ENCODE data around the gene COG3. TPM values are rescaled to one million over a fixed set of nuclear protein-coding genes. Genes with fewer than 3 reads are reported as not detected.

Gene COG3
- total and polyA plus RNA-seq, 2 donors (not counting 3 experiments of a cell fraction or from before 2014, with no cell fraction given), result 18.9 to 27.0 TPM

- H4K20me1 ChIP-seq (replicated peaks; ENCODE audit: control insufficient read depth, extremely low read depth, insufficient read depth, low read length), result no peaks in the 10 kb centered on the region
- H3K27me3 ChIP-seq (ENCODE audit: control insufficient read depth in 2 of 2, insufficient read depth in 2 of 2, low read length in 2 of 2), result peaks cover 2 to 5% of the 10 kb centered on the region in 2 experiments
- CTCF ChIA-PET, result no interaction called here
- H3K9me3 ChIP-seq (replicated peaks; ENCODE audit: control insufficient read depth, insufficient read depth, low read length), result no peaks in the 10 kb centered on the region
- H2AFZ ChIP-seq (ENCODE audit: low read depth, low read length), result no peak overlapping the region
- no peaks in the 10 kb centered on the region for H3K36me3 ChIP-seq (ENCODE audit: control insufficient read depth in 2 of 2, extremely low read depth in 1 of 2, insufficient read depth in 2 of 2, low read length in 2 of 2)
- DNase-seq (ENCODE audit: low read depth, low spot score) (peak; percentile 22), FAIRE-seq (no peak)
- TF ChIP-seq EZH2 (IDR thresholded peaks at IDR 0.05; ENCODE audit: borderline replicate concordance, low read depth, low read length, severe bottlenecking) (no peak), FOS (IDR thresholded peaks at IDR 0.05; ENCODE audit: borderline replicate concordance, insufficient read depth, low read length) (peak; percentile 48), JUN (IDR thresholded peaks at IDR 0.05; ENCODE audit: borderline replicate concordance, insufficient read depth, insufficient read length, low read depth) (no peak)
- no peaks in the 10 kb centered on the region for H3K4me1 ChIP-seq (ENCODE audit: control insufficient read depth, extremely low read depth, insufficient read depth, low read length)
- H3K9me1 ChIP-seq (replicated peaks; ENCODE audit: control insufficient read depth, extremely low read depth, insufficient read depth, low read length), result no peaks in the 10 kb centered on the region
- intact Hi-C loops (cut with micrococcal nuclease), result no loop called here
- dilution Hi-C loops (cut with MboI; ENCODE audit: extremely low pct_ligation_motif_present, low sequenced_read_pairs), result no loop called here
- H3K4me3 ChIP-seq (replicated peaks in 1 of 3; ENCODE audit: insufficient read depth in 1 of 3, low read depth in 1 of 3, low read length in 3 of 3), result no peak overlapping the region
- no peak overlapping the region for H3K4me2 ChIP-seq (ENCODE audit: insufficient read depth, low read length)
- BruUV-seq (replicated peaks), result no TSS peak
- POLR2A ChIA-PET, result no interaction called here
- H3K9ac ChIP-seq (replicated peaks; ENCODE audit: extremely low read depth, insufficient read depth, low read length), result no peak overlapping the region
- H3K27ac ChIP-seq (ENCODE audit: insufficient read depth, low read depth, low read length), result no peak overlapping the region
- no peaks in the 10 kb centered on the region for H3K79me2 ChIP-seq (ENCODE audit: control insufficient read depth, insufficient read depth, low read length)
These were observed 8.4 kb upstream of the COG3 start for GRCh38 chr13:45456196-45456972.

GRCh38 chr13:45464141-45464686 lies 525 bp upstream of the COG3 start:
- Histone ChIP-seq H3K9me3 (replicated peaks; ENCODE audit: control insufficient read depth, insufficient read depth, low read length) (no peaks in the 10 kb centered on the region), H3K79me2 (ENCODE audit: control insufficient read depth, insufficient read depth, low read length) (peaks cover 48% of the 10 kb centered on the region), H3K27me3 (ENCODE audit: control insufficient read depth in 2 of 2, insufficient read depth in 2 of 2, low read length in 2 of 2) (peaks cover 4 to 8% of the 10 kb centered on the region in 2 experiments), H2AFZ (ENCODE audit: low read depth, low read length) (peak overlapping the region; percentile 79), H3K9me1 (replicated peaks; ENCODE audit: control insufficient read depth, extremely low read depth, insufficient read depth, low read length) (no peaks in the 10 kb centered on the region), H3K36me3 (ENCODE audit: control insufficient read depth in 2 of 2, extremely low read depth in 1 of 2, insufficient read depth in 2 of 2, low read length in 2 of 2) (no peaks in the 10 kb centered on the region), H3K4me1 (ENCODE audit: control insufficient read depth, extremely low read depth, insufficient read depth, low read length) (peaks cover 12% of the 10 kb centered on the region), H3K4me2 (ENCODE audit: insufficient read depth, low read length) (peak overlapping the region; percentile 80), H3K9ac (replicated peaks; ENCODE audit: extremely low read depth, insufficient read depth, low read length) (peak overlapping the region; percentile 91), H4K20me1 (replicated peaks; ENCODE audit: control insufficient read depth, extremely low read depth, insufficient read depth, low read length) (peaks cover 7% of the 10 kb centered on the region), H3K4me3 (replicated peaks in 1 of 3; ENCODE audit: insufficient read depth in 1 of 3, low read depth in 1 of 3, low read length in 3 of 3) (peak overlapping the region; percentile 19 to 86 (median 71)), H3K27ac (ENCODE audit: insufficient read depth, low read depth, low read length) (peak overlapping the region; percentile 69)
- no peak for FAIRE-seq
- TF ChIP-seq POLR2AphosphoS5 (IDR thresholded peaks at IDR 0.05; ENCODE audit: insufficient read depth, low read depth, low read length) (no peak), FOS (IDR thresholded peaks at IDR 0.05; ENCODE audit: borderline replicate concordance, insufficient read depth, low read length) (no peak), GATA2 (IDR thresholded peaks at IDR 0.05; ENCODE audit: insufficient read depth, insufficient read length, low read depth, low read length) (no peak), POLR2A (IDR thresholded peaks at IDR 0.05; ENCODE audit: low read depth, low read length) (no peak), MYC (IDR thresholded peaks at IDR 0.05; ENCODE audit: low read depth, low read length) (no peak), EZH2 (IDR thresholded peaks at IDR 0.05; ENCODE audit: borderline replicate concordance, low read depth, low read length, severe bottlenecking) (no peak), CTCF (IDR thresholded peaks at IDR 0.05; ENCODE audit: extremely low read depth in 1 of 2, insufficient read depth in 1 of 2, low read depth in 1 of 2, low read length in 2 of 2) (peak in 1 of 2 donors; percentile 32)
- TF ChIP-seq, protein P1, sequence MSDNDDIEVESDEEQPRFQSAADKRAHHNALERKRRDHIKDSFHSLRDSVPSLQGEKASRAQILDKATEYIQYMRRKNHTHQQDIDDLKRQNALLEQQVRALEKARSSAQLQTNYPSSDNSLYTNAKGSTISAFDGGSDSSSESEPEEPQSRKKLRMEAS (IDR thresholded peaks at IDR 0.05; ENCODE audit: insufficient read depth, insufficient read length), result no peak
- BruUV-seq (replicated peaks), result TSS peak; percentile 81
- ChIA-PET CTCF (interaction anchor here (0.9 to 2.1 kb wide), 8 partner anchors 9 to 95 kb away, joined by 3 to 16 read pairs (median 6); partner anchors contain the start of gene SLC25A30), POLR2A (interaction anchor here (1.1 to 1.4 kb wide), 2 partner anchors 46 to 93 kb away, joined by 3 read pairs; partner anchors contain the start of gene SLC25A30)
- intact Hi-C loops (cut with micrococcal nuclease) (loop anchor here (1.0 to 2.0 kb wide), 4 partner anchors 37 to 93 kb away; partner anchors contain the start of gene SLC25A30), dilution Hi-C loops (cut with MboI; ENCODE audit: extremely low pct_ligation_motif_present, low sequenced_read_pairs) (no loop called here)
- no peak for DNase-seq (ENCODE audit: low read depth, low spot score)
